Mononuclear cell (primary cell): ENCODE results near the gene CBR1. TPM values are rescaled to one million over a fixed set of nuclear protein-coding genes. Genes with fewer than 3 reads are reported as not detected.

Experiments used
- H3K27me3 ChIP-seq: 2 replicates; pipeline ENCODE4 v1.6.0; 2011; ENCODE audit warnings: low read length, control low read depth; ENCODE audit not compliant: insufficient read depth
- H3K4me1 ChIP-seq: 2 replicates; pipeline ENCODE4 v1.5.1; 2011; ENCODE audit warnings: mild to moderate bottlenecking, low read length, control low read depth; ENCODE audit not compliant: insufficient read depth
- H3K4me3 ChIP-seq: 2 replicates; pipeline ENCODE4 v1.5.1; 2011; ENCODE audit warnings: mild to moderate bottlenecking, low read length, moderate library complexity
- H3K9me3 ChIP-seq: 2 replicates; pipeline ENCODE4 v1.5.1; 2011; ENCODE audit warnings: low read depth, mild to moderate bottlenecking, control low read depth, low read length
- total RNA-seq: library from RNA; depleted of rRNA; stranded (reverse); fragments of >200 nt; gene quantifications from one replicate; pipeline ENCODE4 v1.2.3, GENCODE V29; 2012

Gene CBR1
- 6.4 TPM for total RNA-seq

DNA sequence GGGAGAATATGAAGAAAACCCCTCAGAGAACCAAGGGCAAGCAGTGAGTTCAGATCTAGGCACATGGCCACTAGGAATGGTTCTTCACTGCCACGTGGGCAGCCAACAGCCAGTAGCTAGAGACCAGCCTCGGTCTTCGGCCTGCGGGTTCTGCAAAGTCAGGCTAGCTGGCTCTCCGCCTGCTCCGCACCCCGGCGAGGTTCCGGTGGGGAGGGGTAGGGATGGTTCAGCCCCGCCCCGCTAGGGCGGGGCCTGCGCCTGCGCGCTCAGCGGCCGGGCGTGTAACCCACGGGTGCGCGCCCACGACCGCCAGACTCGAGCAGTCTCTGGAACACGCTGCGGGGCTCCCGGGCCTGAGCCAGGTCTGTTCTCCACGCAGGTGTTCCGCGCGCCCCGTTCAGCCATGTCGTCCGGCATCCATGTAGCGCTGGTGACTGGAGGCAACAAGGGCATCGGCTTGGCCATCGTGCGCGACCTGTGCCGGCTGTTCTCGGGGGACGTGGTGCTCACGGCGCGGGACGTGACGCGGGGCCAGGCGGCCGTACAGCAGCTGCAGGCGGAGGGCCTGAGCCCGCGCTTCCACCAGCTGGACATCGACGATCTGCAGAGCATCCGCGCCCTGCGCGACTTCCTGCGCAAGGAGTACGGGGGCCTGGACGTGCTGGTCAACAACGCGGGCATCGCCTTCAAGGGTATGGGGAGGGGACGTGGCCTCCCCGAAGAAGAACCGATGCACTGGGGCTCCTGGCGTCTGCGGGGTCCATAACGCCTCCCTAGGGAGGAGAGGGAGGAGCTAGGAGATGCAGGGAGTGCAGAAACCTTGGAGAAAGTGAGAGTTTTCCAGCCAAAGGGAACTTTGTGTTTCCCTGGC is at the start of gene CBR1:
Gene CBR1 (plus strand): TSS at position 312 of the 871 bp plus-strand sequence. CDS start 92 bp downstream, at position 404.
- Histone ChIP-seq H3K9me3 (no peaks in the 10 kb centered on the region), H3K4me3 (peak within 1 kb of the TSS; percentile 70), H3K4me1 (peaks cover 26% of the 10 kb centered on the region), H3K27me3 (no peaks in the 10 kb centered on the region)

- H3K4me1 ChIP-seq, result no peaks in the 10 kb centered on the region
- H3K9me3 ChIP-seq, result no peaks in the 10 kb centered on the region
- H3K4me3 ChIP-seq, result no peak overlapping the region
- no peaks in the 10 kb centered on the region for H3K27me3 ChIP-seq
Observed at GRCh38 chr21:36021251-36021837, 48.5 kb upstream of the CBR1 start.

DNA sequence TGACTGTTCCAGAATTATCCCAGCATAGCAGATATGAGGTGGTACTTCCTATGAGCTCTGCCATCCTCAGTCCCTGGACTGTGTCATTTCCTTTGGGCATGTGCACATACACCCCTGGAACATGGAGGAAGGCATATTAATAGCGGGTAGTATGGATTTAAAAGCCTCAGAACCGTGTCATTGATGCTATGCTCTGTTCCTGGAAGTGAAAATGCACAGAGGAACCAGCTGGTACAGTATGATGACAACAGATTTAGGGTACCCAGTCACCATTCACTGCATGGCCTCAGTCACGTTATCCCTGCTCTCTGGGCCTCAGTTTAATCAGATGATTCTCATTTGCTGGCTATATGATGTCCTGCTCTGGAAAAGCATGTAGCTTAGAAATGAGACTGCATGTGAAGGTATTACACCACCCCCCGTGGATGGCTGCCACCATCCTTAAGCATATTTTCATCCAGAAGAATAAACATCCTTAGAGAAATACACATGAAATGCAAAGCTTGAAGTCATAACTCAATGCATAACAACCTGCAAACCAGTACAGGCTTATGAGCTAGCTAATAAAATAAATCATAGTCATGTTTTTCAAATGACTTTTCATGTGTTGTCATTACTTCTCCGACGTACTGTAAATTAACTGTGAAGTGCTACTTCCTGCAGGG is 47.3 kb upstream of the CBR1 start:
- H3K4me1 ChIP-seq, result no peaks in the 10 kb centered on the region
- no peak overlapping the region for H3K4me3 ChIP-seq
- no peaks in the 10 kb centered on the region for H3K27me3 ChIP-seq
- no peaks in the 10 kb centered on the region for H3K9me3 ChIP-seq

DNA sequence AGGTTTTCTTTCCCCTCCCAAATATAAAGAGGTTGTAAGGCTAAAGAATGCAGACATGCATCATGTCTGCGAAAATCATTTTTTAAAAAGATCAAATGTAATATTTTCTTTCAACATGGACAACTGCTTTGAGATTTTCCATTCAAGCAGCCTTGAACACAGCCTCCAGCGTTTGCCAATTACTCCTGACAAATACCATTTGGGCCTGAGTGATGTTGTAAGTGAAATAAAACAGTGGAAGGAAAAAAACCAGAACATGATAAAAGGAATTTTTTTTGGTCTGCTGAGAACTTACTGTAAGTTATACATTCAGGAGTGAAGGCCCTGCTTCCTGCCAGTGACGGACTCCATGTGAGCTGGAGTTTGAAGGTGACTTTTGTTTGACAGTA is 46.7 kb upstream of the CBR1 start:
- no peak overlapping the region for H3K4me3 ChIP-seq
- no peaks in the 10 kb centered on the region for H3K27me3 ChIP-seq
- no peaks in the 10 kb centered on the region for H3K4me1 ChIP-seq
- no peaks in the 10 kb centered on the region for H3K9me3 ChIP-seq

- no peaks in the 10 kb centered on the region for H3K9me3 ChIP-seq
- H3K4me1 ChIP-seq, result no peaks in the 10 kb centered on the region
- H3K4me3 ChIP-seq, result no peak overlapping the region
- no peaks in the 10 kb centered on the region for H3K27me3 ChIP-seq
Observed at GRCh38 chr21:36024782-36025181, 45.0 kb upstream of the CBR1 start.

DNA sequence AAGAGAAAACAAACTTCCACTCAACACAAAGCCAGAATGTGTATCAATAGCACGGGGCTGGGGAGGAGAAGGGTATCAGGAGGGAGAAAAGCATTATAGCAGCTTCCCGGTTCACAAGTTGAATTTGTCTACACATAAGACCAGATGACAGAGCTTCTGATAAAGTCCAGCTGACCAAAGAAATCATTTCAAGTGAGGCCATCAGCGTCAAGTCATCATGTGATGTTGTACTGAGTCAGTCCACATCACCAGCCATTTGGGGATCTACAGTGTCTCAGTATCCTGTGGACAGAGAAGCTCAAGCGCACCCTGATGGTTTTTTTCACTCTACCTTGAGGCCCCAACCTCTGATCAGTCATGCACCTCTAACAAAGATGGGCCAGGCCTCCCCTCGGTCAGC is 42.5 kb upstream of the CBR1 start:
- H3K4me3 ChIP-seq, result no peak overlapping the region
- no peaks in the 10 kb centered on the region for H3K27me3 ChIP-seq
- no peaks in the 10 kb centered on the region for H3K4me1 ChIP-seq
- H3K9me3 ChIP-seq, result no peaks in the 10 kb centered on the region

DNA sequence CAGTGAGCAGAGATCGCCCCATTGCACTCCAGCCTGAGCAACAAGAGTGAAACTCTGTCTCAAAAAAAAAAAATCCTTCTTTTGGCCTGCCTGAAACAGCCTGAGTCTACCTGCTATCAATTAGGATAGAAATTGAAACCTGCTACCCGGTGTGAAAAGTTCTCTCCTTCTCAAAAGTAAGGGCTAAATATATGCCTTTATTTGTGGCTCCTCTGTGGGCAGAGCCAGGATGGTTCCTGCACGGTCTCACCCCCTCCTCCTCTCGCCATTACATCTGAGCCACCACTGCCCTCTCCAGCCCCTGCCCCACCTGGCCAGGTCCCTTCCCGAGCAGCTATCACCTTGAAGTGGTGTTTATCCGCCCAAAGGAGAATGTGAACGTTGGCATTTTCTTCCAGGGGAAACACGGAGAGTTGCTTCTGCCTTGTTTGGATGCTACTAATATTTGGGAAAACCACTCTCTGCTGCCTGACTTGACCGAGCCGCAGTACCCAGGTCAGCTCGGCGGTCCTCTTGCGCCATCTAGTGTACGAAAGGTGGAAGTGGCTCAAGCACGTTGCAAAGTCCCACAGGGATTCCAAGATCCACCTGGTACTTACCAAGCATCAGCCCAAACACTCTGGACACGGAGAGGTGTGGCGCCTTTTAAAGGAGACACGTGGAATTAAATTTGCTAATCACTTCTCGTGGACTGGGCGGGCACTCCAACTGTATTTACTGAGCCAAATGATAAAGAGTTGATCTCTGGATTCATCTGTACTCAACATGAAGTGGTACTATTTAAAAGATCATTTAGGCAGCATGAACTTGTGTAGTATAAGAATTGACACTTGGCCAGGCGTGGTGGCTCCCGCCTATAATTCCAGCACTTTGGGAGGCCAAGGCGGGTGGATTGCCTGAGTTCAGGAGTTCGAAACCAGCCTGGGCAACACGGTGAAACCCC is 41.4 kb upstream of the CBR1 start:
- Histone ChIP-seq H3K4me1 (no peaks in the 10 kb centered on the region), H3K4me3 (no peak overlapping the region), H3K27me3 (no peaks in the 10 kb centered on the region), H3K9me3 (no peaks in the 10 kb centered on the region)

- Histone ChIP-seq H3K4me3 (no peak overlapping the region), H3K9me3 (no peaks in the 10 kb centered on the region), H3K27me3 (no peaks in the 10 kb centered on the region), H3K4me1 (no peaks in the 10 kb centered on the region)
Observed at GRCh38 chr21:36029309-36029708, 40.5 kb upstream of the CBR1 start.

GRCh38 chr21:36030581-36031189 is 39.1 kb upstream of the CBR1 start:
- Histone ChIP-seq H3K4me1 (no peaks in the 10 kb centered on the region), H3K4me3 (no peak overlapping the region), H3K9me3 (no peaks in the 10 kb centered on the region), H3K27me3 (no peaks in the 10 kb centered on the region)

GRCh38 chr21:36032647-36033406 is 37.0 kb upstream of the CBR1 start:
- Histone ChIP-seq H3K4me3 (no peak overlapping the region), H3K4me1 (no peaks in the 10 kb centered on the region), H3K27me3 (no peaks in the 10 kb centered on the region), H3K9me3 (no peaks in the 10 kb centered on the region)

DNA sequence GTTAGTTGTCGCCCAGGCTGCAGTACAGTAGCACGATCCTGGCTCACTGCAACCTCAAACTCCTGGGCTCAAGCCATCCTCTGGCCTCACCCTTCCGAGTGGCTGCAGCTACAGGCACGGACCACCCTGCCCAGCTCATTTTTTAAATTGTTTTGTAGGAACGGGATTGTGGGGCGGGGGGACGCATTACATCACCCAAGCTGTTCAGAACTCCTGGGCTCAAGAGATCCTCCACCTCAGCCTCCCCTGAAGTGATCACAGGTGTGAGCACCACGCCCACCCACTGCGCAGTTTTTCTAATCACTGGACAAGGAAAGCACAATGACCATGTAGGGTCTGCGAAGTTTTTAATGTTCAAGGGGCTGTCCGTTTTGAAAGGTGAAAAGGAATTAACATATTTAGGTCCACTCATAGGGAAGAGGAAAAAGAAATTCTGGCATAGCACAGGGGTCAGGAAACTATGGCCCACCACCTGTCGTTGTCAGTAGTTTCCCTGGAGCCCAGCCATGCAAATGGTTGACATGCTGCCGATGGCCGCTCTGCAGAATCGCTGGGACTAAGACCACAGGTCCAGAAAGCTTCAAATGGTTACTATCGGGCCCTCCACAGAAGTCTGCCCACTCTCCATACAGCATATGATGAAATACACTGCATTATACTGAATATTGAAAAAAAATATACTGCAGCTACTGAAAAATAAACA is 35.5 kb upstream of the CBR1 start:
- H3K27me3 ChIP-seq, result no peaks in the 10 kb centered on the region
- no peak overlapping the region for H3K4me3 ChIP-seq
- no peaks in the 10 kb centered on the region for H3K4me1 ChIP-seq
- no peaks in the 10 kb centered on the region for H3K9me3 ChIP-seq

DNA sequence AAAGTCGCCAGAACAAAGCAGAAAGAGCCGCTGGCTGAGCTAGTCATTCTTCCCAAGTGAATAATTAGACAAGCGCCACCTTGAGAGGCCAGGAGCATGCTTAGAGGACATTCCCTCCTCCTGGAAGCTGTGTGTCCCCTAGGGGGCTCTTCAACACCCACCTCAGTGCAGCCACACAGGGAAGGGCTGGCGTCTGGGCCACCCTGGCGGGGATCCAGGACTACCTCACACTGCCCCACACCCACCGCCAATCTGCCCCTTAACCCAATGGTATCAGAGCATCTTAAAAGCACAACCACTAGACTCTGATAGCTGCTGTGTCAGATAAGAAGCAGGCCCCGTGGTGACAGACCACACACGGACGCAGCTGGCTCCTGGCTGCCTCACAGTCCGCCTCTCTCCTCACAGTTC is 34.4 kb upstream of the CBR1 start:
- Histone ChIP-seq H3K27me3 (no peaks in the 10 kb centered on the region), H3K4me3 (no peak overlapping the region), H3K9me3 (no peaks in the 10 kb centered on the region), H3K4me1 (no peaks in the 10 kb centered on the region)

- Histone ChIP-seq H3K27me3 (no peaks in the 10 kb centered on the region), H3K4me3 (no peak overlapping the region), H3K9me3 (no peaks in the 10 kb centered on the region)
Observed at GRCh38 chr21:36038701-36039497, 30.9 kb upstream of the CBR1 start.

More at GRCh38 chr21:36038701-36039497, 30.9 kb upstream of the CBR1 start:
- H3K4me1 ChIP-seq, result no peaks in the 10 kb centered on the region
